ENCODE results near the gene SIAH1. TPM values are rescaled to one million over a fixed set of nuclear protein-coding genes. Genes with fewer than 3 reads are reported as not detected.

SIAH1 gene
- total and polyA plus RNA-seq, 2 of the 8 experiments (the other 6 are each of a cell fraction or from before 2014, with no cell fraction given), result 19.5 to 33.9 TPM

DNA sequence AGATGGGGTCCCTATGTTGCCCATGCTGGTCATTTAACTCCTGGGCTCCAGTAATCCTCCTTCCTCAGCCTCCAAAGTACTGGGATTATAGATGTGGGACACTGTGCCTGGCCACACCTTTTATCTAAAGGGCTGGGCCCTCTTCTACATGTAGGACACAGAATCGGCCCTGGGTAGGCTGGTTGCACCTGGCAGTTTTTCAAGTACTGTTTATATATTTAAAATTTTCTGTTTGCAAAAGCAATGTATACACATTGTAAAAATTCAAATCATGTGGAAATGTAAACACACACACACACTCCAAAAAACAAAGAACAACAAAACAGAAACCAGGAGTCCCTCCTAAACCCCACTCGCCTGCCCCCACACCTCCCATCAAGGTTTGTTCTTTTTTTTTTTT is 28.1 kb upstream of the SIAH1 start:
- Histone ChIP-seq H2BK12ac (ENCODE audit: low read depth, low read length) (no peak overlapping the region), H3K14ac (ENCODE audit: insufficient read length) (no peak overlapping the region), H3K79me1 (ENCODE audit: low read depth, low read length) (no peaks in the 10 kb centered on the region), H3K56ac (replicated peaks; ENCODE audit: insufficient read length, low read depth, low read length) (no peak overlapping the region), H2BK5ac (ENCODE audit: low read depth, low read length) (no peak overlapping the region), H3K9me3 (ENCODE audit: insufficient read depth in 2 of 2, low read depth in 1 of 2, low read length in 1 of 2) (peaks cover 6 to 10% of the 10 kb centered on the region in 2 experiments; a peak in 2 of 4 replicates), H3K27ac (ENCODE audit: low read depth, low read length) (no peak overlapping the region), H2AK5ac (ENCODE audit: low read depth, low read length) (no peak overlapping the region), H3K79me2 (ENCODE audit: control insufficient read depth in 1 of 2, insufficient read depth in 2 of 2, low read length in 2 of 2) (no peaks in the 10 kb centered on the region), H3K27me3 (replicated peaks in 1 of 4; ENCODE audit: control insufficient read depth in 3 of 4, extremely low read depth in 1 of 4, insufficient read depth in 3 of 4, low read length in 3 of 4) (no peaks in the 10 kb centered on the region), H3K4ac (replicated peaks; ENCODE audit: insufficient read length, low read depth, low read length) (no peak overlapping the region), H4K20me1 (replicated peaks in 1 of 2; ENCODE audit: control insufficient read depth in 1 of 2, insufficient read depth in 2 of 2, low read length in 2 of 2) (no peaks in the 10 kb centered on the region), H4K5ac (ENCODE audit: insufficient read length, low read depth, low read length) (no peak overlapping the region), H3K23ac (ENCODE audit: insufficient read length) (no peak overlapping the region), H2BK120ac (replicated peaks; ENCODE audit: low read depth, low read length) (no peak overlapping the region), H3K4me3 (ENCODE audit: extremely low read depth in 1 of 4, insufficient read depth in 2 of 4, low read depth in 3 of 4, low read length in 4 of 4) (no peak overlapping the region), H3K18ac (ENCODE audit: extremely low read depth, low read length) (no peak overlapping the region), H4K91ac (replicated peaks; ENCODE audit: insufficient read length, low read length) (no peak overlapping the region), H3K4me2 (ENCODE audit: insufficient read depth in 1 of 2, low read depth in 2 of 2, low read length in 2 of 2) (no peak overlapping the region), H3K9ac (replicated peaks in 1 of 4; ENCODE audit: extremely low read depth in 1 of 4, low read depth in 3 of 4, low read length in 3 of 4) (no peak overlapping the region), H3K36me3 (ENCODE audit: control insufficient read depth in 2 of 4, insufficient read depth in 4 of 4, low read length in 3 of 4) (peaks cover 0 to 4% (median 0%) of the 10 kb centered on the region in 4 experiments; a peak in 1 of 8 replicates), H3K4me1 (replicated peaks in 1 of 4; ENCODE audit: control insufficient read depth in 3 of 4, insufficient read depth in 4 of 4, low read length in 3 of 4) (no peaks in the 10 kb centered on the region), H2AFZ (ENCODE audit: low read length) (no peak overlapping the region), H3K23me2 (ENCODE audit: low read depth, low read length) (no peaks in the 10 kb centered on the region), H2BK20ac (ENCODE audit: low read length) (no peak overlapping the region), H4K8ac (ENCODE audit: extremely low read depth, insufficient read depth, low read length) (no peak overlapping the region), H2BK15ac (ENCODE audit: low read length) (no peak overlapping the region)
- no peak for TF ChIP-seq CREB1 (IDR thresholded peaks at IDR 0.05)
- no peak for TF ChIP-seq GTF2F1 (IDR thresholded peaks at IDR 0.05; ENCODE audit: borderline replicate concordance, low read depth, low read length)
- no peak for TF ChIP-seq CTBP2 (IDR thresholded peaks at IDR 0.05; ENCODE audit: borderline replicate concordance, insufficient read depth, insufficient read length, low read length)
- TF ChIP-seq TCF12 (IDR thresholded peaks at IDR 0.05; ENCODE audit: low read depth, low read length), result no peak
- TF ChIP-seq RFX5 (IDR thresholded peaks at IDR 0.05; ENCODE audit: borderline replicate concordance, low read depth, low read length), result no peak
- TF ChIP-seq YY1 (IDR thresholded peaks at IDR 0.05; ENCODE audit: low read depth, low read length), result no peak
- TF ChIP-seq, protein P1, sequence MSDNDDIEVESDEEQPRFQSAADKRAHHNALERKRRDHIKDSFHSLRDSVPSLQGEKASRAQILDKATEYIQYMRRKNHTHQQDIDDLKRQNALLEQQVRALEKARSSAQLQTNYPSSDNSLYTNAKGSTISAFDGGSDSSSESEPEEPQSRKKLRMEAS (IDR thresholded peaks at IDR 0.05), result no peak
- no peak for TF ChIP-seq KDM1A (IDR thresholded peaks at IDR 0.05; ENCODE audit: borderline replicate concordance, low read length)
- no peak for TF ChIP-seq POLR2AphosphoS5 (IDR thresholded peaks at IDR 0.05; ENCODE audit: low read depth, low read length)
- TF ChIP-seq SIX5 (IDR thresholded peaks at IDR 0.05; ENCODE audit: low read depth, low read length), result no peak
- no peak for TF ChIP-seq ZNF274 (IDR thresholded peaks at IDR 0.05; ENCODE audit: borderline replicate concordance, extremely low read depth, low read length)
- TF ChIP-seq KDM5A (IDR thresholded peaks at IDR 0.05; ENCODE audit: low read length), result no peak
- ChIA-PET POLR2A (ENCODE audit: partially characterized antibody) (interaction anchor here (7.2 kb wide), 1 partner anchor 29 kb away, joined by 29 read pairs; the partner anchor contains the start of gene SIAH1), CTCF (ENCODE audit: partially characterized antibody) (interaction anchor here (1.0 kb wide), 1 partner anchor 180 kb away, joined by 4 read pairs; no protein-coding TSS in a partner anchor)
- FAIRE-seq (no peak), DNase-seq (ENCODE audit: low read depth in 1 of 2, low spot score in 2 of 2) (no peak)
- WGBS, 2 experiments (ENCODE audit: extremely low coverage in 1 of 2, insufficient coverage in 1 of 2, insufficient read length in 1 of 2, insufficient replicate concordance in 2 of 2, low coverage in 1 of 2, low lambda C conversion rate in 2 of 2, missing lambda C conversion rate in 1 of 2), result 97% methylated on average over 2 of the region's 2 CpGs; no CpG with 5 or more reads in 1 of the 2 experiments

Measured in H1 (cell line).